Measurements from ENCODE around the gene ADNP.

GRCh38 chr20:50930976-50931305, 296 bp downstream of the ADNP start:
- TF ChIP-seq MAZ (IDR thresholded peaks at IDR 0.05; ENCODE audit: borderline replicate concordance, low read depth, low read length) = no peak
- TF ChIP-seq CEBPB (IDR thresholded peaks at IDR 0.05) = no peak
- TF ChIP-seq ZFP36 (IDR thresholded peaks at IDR 0.05; ENCODE audit: borderline replicate concordance, partially characterized antibody) = no peak
- TF ChIP-seq CTCF (IDR thresholded peaks at IDR 0.05) = no peak
- TF ChIP-seq ELK1 (IDR thresholded peaks at IDR 0.05; ENCODE audit: low read depth, low read length) = no peak
- TF ChIP-seq JUNB (IDR thresholded peaks at IDR 0.05) = no peak
- TF ChIP-seq EP300 (IDR thresholded peaks at IDR 0.05) = no peak
- TF ChIP-seq PHF8 (IDR thresholded peaks at IDR 0.05; ENCODE audit: borderline replicate concordance, low read depth) = no peak
- no peak for TF ChIP-seq PBX3 (IDR thresholded peaks at IDR 0.05)
- TF ChIP-seq USF2 (IDR thresholded peaks at IDR 0.05) = no peak
- no peak for TF ChIP-seq MAFK (IDR thresholded peaks at IDR 0.05; ENCODE audit: partially characterized antibody)
